EL (cell line): ENCODE measurements around the gene DNAJA4.

Experiments
- DNase-seq: peaks from one replicate; pipeline ENCODE4 v3.0.0-alpha.2; 2016

DNAJA4 gene

DNA sequence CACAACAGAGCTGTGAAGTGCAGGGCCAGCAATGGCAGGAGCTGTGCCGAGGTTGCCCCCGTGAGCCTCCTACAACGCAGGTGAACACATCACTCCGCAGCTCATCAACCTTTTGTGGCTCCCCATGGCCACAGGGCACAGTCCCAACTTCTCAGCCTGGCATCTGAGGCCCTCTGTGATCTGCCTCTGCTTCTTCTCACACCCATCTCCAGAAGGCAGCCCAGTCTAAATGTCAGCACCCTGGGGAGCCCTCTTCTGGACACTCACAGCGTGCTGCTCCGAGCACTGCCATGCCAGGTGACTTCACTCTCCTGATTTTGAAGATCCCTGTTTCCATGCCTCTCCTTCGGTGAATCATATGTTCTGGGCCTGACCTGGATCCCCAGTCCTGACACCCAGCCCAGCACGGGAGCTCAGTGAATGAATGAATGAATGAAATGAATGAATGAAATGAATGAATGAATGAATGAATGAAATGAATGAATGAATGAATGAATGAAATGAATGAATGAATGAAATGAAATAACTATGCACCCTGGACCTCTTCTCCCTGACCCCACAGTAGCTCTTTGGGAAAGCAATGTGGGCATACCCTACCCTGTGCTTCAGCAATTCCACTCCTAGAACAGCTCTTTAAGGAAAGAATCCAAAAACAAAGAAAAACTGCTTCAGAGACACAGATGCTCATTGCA is 52.9 kb downstream of the DNAJA4 start:
- peak; percentile 22 for DNase-seq

DNA sequence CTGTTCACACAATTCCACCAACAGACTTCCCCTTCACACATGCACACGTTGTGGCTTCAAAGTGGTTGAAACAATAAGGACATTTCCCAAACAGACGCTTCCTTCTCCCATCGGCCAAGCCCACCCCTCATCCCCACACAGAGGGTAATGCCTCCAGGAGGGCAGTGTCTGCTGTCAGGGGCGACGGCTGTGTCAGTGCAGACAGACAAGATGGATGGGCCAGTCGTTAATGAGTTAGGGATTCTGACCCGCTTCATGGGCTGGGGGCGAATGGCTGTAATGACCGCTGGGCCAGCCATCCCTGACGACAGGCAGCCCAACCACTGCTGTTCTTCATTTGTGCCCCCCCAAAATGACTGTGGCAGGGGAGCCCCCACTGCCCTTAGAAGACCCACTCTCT is 55.2 kb downstream of the DNAJA4 start:
- no peak for DNase-seq

DNA sequence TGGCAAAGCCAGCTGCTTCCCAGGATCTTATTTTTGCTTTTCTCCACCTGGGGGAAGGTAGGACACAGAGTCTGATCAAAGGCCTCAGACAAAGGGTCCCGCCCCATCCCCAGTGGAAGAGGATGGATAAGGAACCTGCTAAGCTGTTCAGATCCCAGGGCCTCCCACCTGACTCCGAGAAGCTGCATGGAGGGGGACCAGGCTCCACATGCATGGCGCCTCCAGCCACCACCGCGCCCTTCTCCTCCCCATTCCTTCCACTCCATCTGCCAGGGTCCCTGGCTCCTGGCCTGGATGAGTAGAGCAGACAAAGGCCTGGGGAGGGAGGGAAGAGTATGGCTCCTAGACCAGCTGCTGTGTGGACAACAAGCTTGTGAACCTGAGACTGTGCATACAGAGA is 55.8 kb downstream of the DNAJA4 start:
- no peak for DNase-seq

DNA sequence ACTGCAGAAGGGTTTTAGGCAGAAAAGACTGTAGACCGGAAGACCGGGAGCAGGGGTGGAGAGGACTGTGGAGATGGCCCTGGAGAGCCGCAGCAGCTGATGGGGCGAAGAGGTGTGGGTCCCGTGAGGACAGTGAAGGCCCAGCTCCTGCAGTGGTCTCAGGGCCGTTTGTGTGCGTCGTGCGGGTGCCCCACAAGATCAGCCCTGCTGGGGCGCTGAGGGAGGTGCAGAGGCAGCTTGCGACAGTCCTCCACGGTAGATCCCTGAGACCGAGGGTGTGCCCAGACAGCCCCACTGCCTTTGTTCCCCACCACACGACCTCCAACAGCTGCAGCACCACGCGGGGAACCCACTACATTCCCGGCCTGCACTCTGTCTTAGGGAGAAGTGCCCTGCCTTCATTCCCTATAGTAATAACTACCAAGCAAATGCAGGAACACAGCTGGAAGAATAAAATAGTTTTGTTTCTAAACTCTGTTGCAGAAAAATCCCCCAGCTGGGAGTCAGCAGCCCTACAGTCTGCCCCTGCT is 56.7 kb downstream of the DNAJA4 start:
- no peak for DNase-seq

DNA sequence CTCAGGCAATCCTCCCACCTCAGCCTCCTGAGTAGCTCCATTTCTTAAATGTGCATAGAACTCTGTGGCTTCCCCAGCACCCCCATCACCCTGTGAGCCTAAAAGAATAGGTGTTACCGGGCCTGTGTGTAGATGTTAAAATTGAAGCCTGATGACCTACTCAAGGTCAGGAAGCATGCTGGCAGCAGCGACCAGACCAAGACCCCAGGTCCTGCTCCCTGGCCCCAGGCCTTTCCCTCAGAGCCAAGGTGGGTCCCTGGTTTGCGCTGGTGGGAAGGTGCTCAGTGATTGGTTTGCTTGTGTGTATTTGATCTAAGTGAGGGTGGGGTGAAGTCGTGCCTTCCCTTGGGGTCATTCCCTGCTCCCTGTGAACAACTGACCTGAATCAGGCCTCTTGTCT is 57.4 kb downstream of the DNAJA4 start:
- no peak for DNase-seq

DNA sequence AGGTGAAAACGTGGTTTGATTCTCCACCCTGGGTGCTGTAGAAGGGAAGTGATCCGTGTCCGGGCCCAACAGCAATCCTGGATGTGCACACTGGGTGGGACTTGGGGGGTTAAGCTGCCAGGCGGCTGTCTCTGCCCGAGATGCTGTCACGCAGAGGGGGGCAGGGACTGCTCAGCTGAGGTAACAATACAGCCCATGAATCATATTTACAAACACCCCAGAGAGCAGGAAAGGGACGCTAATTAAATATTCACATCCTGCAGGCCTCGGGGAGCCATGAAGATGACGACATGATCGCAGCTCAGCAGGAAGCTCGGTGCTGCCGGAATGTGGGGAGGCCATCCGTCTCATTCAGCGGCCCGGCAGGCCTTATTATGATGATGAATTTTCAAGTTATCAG is 57.9 kb downstream of the DNAJA4 start:
- peak; percentile 77 for DNase-seq

DNA sequence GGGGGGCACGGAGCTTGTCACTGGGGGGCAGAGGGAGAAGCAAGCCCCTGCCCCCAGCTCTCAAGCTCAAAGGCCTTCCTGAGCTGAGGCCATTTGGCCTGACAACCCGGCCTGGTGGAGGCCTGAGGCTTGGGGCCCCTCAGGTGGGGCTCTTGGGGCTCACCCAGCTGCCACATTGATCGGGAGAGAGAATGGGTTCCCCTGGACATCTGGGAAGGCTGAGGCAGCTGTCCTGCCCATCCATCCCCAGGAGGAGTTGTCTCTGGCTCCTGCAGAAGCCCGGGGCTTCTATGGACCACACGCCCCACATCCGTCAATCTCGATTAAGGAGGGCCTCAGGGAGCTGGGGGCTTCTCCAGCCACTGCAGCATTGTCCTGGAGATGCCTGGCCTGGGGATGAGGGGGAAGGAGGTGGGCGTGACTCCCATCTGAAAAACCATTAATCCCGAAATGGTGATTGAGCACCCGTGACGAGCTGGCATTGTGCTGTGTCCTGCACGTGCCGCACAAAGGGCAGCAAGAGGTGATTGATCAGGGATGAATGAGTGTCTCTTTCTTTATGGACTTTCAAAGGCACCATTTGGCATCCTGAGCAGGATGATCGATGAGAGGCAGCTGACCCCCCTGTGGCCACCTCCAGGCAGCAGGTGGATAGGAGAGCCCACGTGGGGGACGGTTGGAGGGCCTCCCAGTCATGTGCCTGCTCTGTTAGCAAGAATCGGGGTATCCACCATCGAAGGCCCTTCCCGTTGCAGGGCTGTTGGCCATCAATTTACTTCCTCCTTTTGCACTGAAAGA is 58.6 kb downstream of the DNAJA4 start:
- DNase-seq = no peak

DNA sequence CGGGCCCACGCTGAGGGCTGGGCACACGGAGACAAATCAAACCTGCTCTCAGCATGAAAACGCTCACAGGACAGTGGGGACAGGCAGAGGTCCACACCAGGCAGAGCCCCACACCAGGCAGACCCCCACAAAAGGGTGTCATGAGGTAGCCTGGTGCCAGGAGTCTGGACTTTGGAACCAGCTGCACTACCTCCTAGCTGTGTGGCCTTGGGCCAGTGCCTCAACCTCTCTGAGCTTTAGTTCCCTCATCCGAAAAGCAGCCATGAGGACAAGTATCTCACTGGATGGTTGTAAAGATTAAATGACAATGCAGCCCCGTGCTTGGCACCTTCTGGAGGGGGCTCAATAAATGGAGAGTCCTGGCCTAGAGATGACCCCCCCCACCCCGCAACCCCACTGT is 59.3 kb downstream of the DNAJA4 start:
- no peak for DNase-seq

DNA sequence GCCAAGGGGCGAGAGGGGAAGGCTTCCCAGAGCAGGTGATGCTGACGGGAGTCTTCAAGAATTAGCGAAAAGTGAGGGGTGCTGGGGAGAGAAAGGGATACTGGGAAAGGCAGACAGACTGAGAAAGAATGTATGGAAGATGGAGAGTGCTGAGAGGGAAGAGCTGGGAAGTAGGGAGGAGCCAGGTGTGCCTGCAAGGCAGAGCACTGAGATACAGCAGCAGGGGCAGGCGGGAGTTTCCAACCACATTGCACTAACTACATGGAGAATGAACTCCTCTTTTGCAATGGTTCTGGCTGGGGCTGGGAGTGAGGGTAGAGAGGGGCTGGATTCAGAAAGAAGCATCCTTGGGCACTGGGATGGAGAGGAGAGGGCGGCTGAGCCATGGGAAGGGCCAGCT is 59.8 kb downstream of the DNAJA4 start:
- DNase-seq = no peak

DNA sequence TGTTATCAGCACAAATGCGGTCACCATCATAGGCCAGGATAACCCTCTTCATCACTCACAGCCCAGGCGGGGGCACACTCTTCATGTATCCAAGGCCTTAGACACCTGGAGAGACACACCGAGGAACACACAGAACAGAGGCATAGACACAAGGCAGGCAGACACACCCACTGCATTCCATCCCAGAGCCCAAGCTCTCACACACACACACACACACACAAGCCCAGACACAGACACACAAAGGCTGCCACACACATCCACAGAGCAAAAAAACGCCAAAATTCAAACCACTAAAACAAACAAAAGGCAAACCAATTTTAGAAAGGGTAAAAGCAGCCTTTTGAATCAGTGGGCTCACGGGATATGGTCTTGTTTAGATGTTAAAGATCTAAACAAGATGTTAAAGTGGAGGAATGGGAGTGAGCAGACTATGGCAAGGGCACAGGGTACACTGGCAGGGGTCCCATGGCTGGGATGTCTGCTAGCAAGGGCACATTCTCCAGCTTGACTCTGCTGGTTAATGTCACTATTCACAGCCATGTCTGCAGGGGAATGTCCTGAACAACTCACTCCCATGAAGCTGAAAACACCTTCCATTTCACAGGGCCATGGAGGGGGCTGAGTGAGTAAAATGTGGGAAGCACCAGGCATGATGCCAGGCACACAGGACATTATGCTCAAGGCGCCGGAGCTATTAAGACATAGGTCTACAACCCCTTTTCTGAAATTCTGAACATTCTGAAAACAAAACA is 60.9 kb downstream of the DNAJA4 start:
- no peak for DNase-seq

DNA sequence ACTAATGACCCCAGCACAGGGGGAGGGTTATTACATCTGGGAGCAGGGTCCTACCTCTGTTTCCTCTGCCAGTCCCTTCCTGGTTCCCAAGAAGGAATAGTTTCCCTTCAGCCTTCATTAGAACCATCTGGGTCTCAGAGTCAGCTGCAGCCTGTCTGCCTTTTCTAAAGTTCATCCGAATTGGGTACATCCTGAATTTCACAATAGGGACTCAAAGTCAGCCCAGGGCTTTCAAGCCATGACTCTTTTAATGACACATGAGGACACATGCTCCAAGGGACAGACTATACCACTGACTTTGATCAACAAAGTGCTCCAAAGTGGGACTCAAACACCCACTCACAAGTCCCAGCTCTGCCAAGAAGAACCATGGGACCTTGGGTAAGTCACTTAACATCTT is 63.1 kb downstream of the DNAJA4 start:
- no peak for DNase-seq

DNA sequence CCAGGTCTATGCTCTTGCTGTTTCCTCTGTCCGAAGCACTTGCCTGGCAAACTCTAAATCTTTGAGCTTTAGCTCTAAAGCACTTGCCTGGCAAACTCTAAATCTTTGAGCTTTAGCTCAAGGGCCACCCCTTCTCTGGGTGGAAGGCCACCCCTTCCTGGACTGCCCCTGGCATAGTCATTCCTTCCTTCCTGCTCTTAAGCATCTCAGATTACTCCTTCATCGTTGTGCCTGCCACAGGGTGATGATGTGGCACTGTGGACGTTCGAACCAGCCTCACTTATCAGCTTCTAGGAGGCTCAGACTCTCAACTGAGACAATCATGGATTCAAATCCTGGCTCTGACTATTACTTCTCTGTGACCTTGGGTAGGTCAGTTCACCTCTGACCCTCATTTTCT is 65.3 kb downstream of the DNAJA4 start:
- no peak for DNase-seq
